ENCODE results near the gene OCA2. TPM values are rescaled to one million over a fixed set of nuclear protein-coding genes. Genes with fewer than 3 reads are reported as not detected.

OCA2 gene
- total RNA-seq, 1 experiment from 2014 or later: 0.31 TPM

DNA sequence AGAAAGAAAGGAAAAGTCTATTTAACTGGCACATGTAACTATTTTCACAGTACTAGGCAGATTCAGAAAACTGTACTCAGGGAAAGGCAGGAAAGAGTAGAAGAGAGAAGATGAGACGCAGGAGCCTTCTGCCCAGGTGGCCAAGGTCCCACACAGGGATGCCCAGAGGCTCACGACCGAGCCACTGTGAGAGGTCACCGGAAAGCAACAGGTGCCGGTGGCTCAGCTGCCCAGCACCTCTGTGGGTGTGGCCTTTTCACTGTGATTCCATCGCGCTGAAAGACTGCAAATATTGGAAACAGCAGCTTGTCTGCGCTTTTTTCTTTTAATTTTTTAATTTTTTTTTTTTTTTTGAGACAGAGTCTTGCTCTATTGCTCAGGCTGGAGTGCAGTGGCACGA lies 226.8 kb downstream of the OCA2 start:
- no CpG with 5 or more reads among the region's 9 CpGs for WGBS (ENCODE audit: extremely low coverage, insufficient read length, low lambda C conversion rate)
- peaks cover 0 to 4% of the 10 kb centered on the region in 2 experiments; a peak in 1 of 4 replicates for H3K4me1 Mint-ChIP-seq
- H2AK5ac ChIP-seq (ENCODE audit: insufficient read length, low read length): no peak overlapping the region

More for the DNA sequence above, 226.8 kb downstream of the OCA2 start:
- Mint-ChIP-seq H3K9me3 (no peaks in the 10 kb centered on the region; a peak in 1 of 5 replicates), H3K36me3 (ENCODE audit: insufficient read depth in 1 of 3, low read depth in 3 of 3) (no peaks in the 10 kb centered on the region), H3K4me3 (no peak overlapping the region), H3K27ac (no peak overlapping the region), H3K27me3 (ENCODE audit: low read depth) (no peaks in the 10 kb centered on the region)
- Histone ChIP-seq H3K9ac (ENCODE audit: extremely low read depth, insufficient read length, low read length) (no peak overlapping the region), H3K27me3 (ENCODE audit: insufficient read depth, low read length) (no peaks in the 10 kb centered on the region), H4K5ac (ENCODE audit: insufficient read length, low read depth, low read length) (no peak overlapping the region), H2BK12ac (ENCODE audit: insufficient read length, low read depth, low read length) (no peak overlapping the region), H3K23me2 (ENCODE audit: insufficient read length, low read depth, low read length, poor library complexity, severe bottlenecking) (no peaks in the 10 kb centered on the region), H3K18ac (ENCODE audit: insufficient read length, low read depth, low read length) (no peak overlapping the region), H3K4me1 (ENCODE audit: insufficient read depth, low read length) (no peaks in the 10 kb centered on the region), H2BK20ac (ENCODE audit: low read depth, low read length, poor library complexity, severe bottlenecking) (no peak overlapping the region), H3K27ac (ENCODE audit: insufficient read length, low read depth, low read length) (no peak overlapping the region), H3T11ph (ENCODE audit: low read length) (no peak overlapping the region), H4K20me1 (ENCODE audit: control insufficient read depth, insufficient read depth, insufficient read length) (no peaks in the 10 kb centered on the region), H2BK15ac (ENCODE audit: low read depth, low read length) (no peak overlapping the region), H3K79me2 (ENCODE audit: insufficient read depth, low read length) (no peaks in the 10 kb centered on the region), H4K8ac (replicated peaks; ENCODE audit: insufficient read length, low read depth, low read length) (no peak overlapping the region), H3K9me3 (ENCODE audit: control insufficient read depth, low read depth, low read length) (no peaks in the 10 kb centered on the region), H2BK5ac (ENCODE audit: insufficient read length, low read length) (no peak overlapping the region), H2AFZ (ENCODE audit: low read length) (no peak overlapping the region), H3K14ac (ENCODE audit: insufficient read depth, low read length) (no peak overlapping the region), H3K56ac (ENCODE audit: insufficient read length, low read depth, low read length) (no peak overlapping the region), H3K79me1 (ENCODE audit: insufficient read depth, low read depth, low read length, poor library complexity, severe bottlenecking) (no peaks in the 10 kb centered on the region), H3K23ac (ENCODE audit: insufficient read length, low read depth, low read length) (no peak overlapping the region), H2BK120ac (ENCODE audit: low read depth, low read length, poor library complexity, severe bottlenecking) (no peak overlapping the region), H3K4ac (ENCODE audit: low read depth, low read length) (no peak overlapping the region), H4K91ac (ENCODE audit: insufficient read length, low read depth, low read length) (no peak overlapping the region), H3K4me2 (ENCODE audit: insufficient read depth, insufficient read length, low read length) (no peak overlapping the region)
- DNase-seq: no peak
- no peak for TF ChIP-seq CTCF (conservative IDR thresholded peaks at IDR 0.05)

Measured in H9 (cell line).